GM13976 (cell line): Measurements from ENCODE around the gene SH3BGRL3.

ENCODE experiments used
- DNase-seq: peaks from one replicate; pipeline ENCODE4 v3.0.0; 2012; ENCODE audit warnings: low spot score
- in situ Hi-C: fragments of 300-500 bp; cut with MboI; formaldehyde crosslinking; loops from one replicate; pipeline ENCODE4 v1.12.0; 2022; ENCODE audit warnings: low sequenced_read_pairs, mixed read lengths, inconsistent platforms; ENCODE audit not compliant: unreplicated experiment
- TF ChIP-seq, protein P1 (sequence below): IDR thresholded peaks from 2 replicates; pipeline ENCODE4 v1.5.1; 2012; ENCODE audit warnings: borderline replicate concordance, mild to moderate bottlenecking; ENCODE audit not compliant: insufficient read depth; ENCODE audit errors: extremely low read depth, missing control alignments, control extremely low read depth

SH3BGRL3 gene

GRCh38 chr1:26268290-26269197 lies 11.3 kb upstream of the SH3BGRL3 start:
- TF ChIP-seq, protein P1, sequence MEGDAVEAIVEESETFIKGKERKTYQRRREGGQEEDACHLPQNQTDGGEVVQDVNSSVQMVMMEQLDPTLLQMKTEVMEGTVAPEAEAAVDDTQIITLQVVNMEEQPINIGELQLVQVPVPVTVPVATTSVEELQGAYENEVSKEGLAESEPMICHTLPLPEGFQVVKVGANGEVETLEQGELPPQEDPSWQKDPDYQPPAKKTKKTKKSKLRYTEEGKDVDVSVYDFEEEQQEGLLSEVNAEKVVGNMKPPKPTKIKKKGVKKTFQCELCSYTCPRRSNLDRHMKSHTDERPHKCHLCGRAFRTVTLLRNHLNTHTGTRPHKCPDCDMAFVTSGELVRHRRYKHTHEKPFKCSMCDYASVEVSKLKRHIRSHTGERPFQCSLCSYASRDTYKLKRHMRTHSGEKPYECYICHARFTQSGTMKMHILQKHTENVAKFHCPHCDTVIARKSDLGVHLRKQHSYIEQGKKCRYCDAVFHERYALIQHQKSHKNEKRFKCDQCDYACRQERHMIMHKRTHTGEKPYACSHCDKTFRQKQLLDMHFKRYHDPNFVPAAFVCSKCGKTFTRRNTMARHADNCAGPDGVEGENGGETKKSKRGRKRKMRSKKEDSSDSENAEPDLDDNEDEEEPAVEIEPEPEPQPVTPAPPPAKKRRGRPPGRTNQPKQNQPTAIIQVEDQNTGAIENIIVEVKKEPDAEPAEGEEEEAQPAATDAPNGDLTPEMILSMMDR = no peak
- in situ Hi-C loops = no loop called here
- DNase-seq = no peak

DNA sequence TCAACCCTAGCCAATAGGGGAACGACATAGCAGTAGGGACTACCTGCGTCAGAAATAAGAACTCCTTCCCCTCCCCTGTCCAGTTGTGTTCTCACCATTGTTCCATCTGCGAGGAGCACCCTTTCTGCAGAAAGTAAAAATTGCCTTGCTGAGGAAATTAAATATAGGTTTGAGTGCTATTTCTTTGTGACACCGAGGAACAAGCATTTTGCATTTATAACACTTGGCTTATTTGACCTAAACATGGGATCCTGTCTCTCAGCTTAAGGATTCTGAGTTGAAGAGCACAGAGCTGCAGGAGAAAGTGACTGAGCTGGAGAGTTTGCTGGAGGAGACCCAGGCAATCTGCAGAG lies 10.7 kb upstream of the SH3BGRL3 start:
- in situ Hi-C loops = no loop called here
- TF ChIP-seq, protein P1 = no peak
- DNase-seq = no peak

GRCh38 chr1:26274801-26275425 lies 5.0 kb upstream of the SH3BGRL3 start:
- DNase-seq = no peak
- in situ Hi-C loops = no loop called here
- TF ChIP-seq, protein P1 = no peak

DNA sequence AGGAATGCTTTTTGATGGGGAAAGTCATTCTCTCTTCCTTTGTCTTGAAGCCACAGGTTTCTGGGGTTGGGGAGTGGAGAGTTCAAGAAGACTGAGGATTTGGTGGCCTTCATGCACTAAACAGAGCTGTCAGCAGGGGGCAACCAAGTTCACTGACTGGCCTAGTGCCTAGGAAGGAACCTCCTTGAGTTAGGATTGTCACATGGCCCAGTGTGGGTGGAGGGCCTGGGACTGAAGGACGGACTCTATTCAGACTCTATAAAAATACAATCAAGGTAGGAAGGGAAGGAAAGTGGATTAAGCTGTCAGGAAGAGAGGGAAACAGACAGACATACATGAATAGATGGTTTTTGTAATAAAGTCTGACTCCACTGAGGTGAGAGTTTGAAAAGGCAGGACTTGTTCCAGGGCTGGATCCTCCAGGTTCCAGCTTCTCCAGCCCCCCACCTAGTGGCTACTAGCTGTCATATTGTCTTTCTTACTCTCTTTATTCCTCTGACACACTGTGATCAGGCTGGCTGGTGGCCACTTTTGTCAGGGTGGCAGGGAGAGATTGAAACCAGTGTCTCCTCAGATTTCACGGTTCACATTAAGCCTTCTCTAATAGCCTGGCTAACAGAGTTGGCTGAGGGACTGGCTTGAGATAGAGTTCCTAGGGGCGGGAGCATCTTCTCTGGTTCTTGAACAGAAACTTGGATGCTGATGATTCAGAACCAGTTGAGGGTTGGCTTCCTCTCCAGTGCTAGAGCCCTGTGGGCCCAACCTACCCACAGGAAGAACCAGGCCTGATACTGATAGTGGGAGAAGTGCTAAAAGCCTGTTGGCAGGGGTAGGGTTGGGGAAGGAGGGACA lies 4.1 kb upstream of the SH3BGRL3 start:
- in situ Hi-C loops = no loop called here
- DNase-seq = peak; percentile 81
- TF ChIP-seq, protein P1 = peak; percentile 74

DNA sequence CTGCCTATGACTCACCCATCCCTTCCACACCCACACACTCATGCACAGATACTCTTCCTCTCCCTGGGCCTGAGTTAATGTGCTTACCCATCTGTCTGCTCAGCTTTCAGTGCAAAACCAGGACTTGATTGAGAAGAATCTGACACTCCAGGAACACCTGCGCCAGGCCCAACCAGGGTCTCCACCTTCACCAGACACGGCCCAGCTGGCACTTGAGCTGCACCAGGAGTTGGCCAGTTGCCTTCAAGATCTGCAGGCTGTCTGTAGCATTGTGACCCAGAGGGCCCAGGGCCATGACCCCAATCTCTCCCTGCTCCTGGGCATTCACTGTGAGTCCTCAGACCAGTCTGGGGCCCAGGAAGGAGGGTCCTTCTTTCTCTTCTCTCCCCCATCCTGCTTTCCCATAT lies 3.5 kb upstream of the SH3BGRL3 start:
- TF ChIP-seq, protein P1 = no peak
- in situ Hi-C loops = no loop called here
- no peak for DNase-seq

DNA sequence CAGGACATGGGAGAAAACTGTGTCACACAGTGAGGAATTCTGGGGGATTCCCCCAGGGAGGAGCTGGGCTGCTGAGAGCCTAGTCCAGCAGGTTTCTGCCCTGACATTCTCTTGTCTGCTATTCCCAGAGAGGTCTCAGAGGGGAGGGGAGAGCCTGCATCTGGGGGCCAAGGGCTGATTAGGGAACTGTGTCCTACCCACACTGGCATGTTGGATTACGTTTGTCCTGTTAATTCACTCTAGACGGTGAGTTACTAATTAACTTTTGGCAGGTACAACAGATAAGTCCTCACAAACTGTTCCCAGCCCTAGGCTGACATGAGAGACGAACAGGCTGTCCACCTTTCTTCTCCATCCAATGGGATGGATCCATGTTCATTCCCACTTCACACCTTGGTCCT lies 2.6 kb upstream of the SH3BGRL3 start:
- TF ChIP-seq, protein P1 = no peak
- in situ Hi-C loops = no loop called here
- no peak for DNase-seq
